ENCODE data around the gene BIN1.
A peak's percentile ranks its signal among the peaks of the same experiment; 100 is the strongest.

BIN1 gene

DNA sequence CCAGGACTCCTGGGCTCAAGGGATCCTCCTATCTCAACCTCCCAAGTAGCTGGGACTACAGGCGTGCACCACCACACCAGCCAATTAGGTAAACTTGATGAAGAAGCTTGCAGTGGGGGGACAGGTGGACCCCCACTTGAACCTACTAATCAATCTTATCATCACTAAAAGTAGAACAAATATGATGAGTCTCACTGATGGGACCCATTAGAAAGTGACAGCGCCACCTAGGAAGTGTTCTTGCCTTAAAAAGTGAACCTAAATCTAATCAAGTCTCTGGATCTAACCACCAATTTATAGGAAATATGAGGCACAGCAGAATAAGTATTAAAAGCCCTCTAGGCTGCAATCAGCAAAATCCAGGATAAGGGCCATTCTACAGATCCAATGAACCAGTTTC lies 79.2 kb downstream of the BIN1 start:
- TF ChIP-seq, protein P1, sequence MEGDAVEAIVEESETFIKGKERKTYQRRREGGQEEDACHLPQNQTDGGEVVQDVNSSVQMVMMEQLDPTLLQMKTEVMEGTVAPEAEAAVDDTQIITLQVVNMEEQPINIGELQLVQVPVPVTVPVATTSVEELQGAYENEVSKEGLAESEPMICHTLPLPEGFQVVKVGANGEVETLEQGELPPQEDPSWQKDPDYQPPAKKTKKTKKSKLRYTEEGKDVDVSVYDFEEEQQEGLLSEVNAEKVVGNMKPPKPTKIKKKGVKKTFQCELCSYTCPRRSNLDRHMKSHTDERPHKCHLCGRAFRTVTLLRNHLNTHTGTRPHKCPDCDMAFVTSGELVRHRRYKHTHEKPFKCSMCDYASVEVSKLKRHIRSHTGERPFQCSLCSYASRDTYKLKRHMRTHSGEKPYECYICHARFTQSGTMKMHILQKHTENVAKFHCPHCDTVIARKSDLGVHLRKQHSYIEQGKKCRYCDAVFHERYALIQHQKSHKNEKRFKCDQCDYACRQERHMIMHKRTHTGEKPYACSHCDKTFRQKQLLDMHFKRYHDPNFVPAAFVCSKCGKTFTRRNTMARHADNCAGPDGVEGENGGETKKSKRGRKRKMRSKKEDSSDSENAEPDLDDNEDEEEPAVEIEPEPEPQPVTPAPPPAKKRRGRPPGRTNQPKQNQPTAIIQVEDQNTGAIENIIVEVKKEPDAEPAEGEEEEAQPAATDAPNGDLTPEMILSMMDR (IDR thresholded peaks at IDR 0.05; ENCODE audit: low read depth, low read length) = no peak

DNA sequence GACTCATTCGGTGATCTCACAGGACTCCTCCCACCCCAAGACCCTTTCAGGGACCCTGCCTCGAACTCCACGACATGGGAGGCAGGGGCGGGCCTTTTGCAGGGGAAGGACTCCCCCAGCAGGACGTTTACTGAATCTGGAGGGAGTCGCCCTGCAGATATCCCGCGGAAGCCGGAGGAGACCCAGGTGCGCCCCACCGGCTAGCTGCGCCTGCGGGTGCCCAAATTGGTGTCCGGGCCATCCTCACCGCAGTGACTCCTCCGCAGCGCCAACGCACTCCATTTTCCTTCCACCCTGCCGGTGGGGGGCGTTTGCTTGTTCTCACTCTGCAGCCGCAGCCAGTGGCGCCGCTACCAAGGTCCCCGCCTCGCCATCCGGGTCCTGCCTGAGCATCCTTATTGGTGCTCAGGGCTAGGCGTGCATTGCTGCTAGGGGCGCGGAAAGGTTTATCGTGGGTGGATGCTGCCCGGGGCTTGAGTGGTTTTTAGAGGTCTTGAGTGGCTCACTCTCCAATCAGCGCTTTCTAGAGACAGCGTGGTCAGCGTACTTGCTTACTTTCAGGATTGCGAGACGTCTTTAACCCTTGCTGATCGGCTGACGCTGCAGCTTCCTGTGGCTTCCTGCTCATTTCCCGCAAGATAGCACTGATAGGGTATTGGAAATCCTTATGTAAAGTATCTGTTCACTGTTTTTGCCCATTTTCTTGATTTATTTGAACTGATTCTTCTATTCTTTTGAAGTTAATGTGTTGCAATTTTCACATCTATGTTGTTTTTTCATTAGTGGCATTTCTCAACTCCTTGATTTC lies 81.4 kb downstream of the BIN1 start:
- DNase-seq (ENCODE audit: low read depth in 2 of 2) = peak; percentile 81 to 87
- peak overlapping the region; percentile 57 to 60 for H3K4me3 ChIP-seq (replicated peaks in 1 of 2; ENCODE audit: low read depth in 2 of 2, low read length in 2 of 2)
- TF ChIP-seq, protein P1 (IDR thresholded peaks at IDR 0.05; ENCODE audit: low read depth, low read length) = peak; percentile 27

More for the DNA sequence above, 79.2 kb downstream of the BIN1 start:
- no peak overlapping the region for H3K4me3 ChIP-seq (replicated peaks in 1 of 2; ENCODE audit: low read depth in 2 of 2, low read length in 2 of 2)
- DNase-seq (ENCODE audit: low read depth in 2 of 2) = no peak

DNA sequence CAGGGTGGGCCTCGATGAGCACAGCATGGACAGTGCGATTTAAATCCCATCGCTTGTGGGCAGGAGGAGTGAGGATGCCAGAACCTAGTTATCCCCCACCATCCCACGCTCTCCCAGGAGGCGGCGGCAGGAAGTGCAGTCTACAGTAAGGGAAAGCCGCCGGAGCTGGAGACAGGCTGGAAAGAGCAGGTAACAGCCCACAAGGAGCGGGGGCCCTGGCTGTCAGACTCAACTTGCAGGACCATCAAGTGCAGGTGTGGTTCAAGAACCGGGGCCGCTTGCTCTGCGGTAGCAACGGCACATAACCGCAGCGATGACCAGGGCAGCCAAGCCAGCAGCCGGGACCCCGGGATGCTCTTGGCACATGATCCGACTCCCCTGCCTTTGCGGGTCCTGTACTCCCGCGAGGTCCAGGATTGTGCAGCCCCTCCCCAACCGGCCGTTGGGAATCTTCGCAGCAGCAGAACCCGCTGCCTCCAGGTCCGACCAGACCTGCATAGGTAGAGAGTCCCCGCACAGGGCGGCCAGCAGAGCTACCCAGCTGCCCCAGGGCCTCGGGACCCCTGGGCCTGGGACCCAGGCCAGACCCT lies 82.1 kb downstream of the BIN1 start:
- TF ChIP-seq, protein P1 (IDR thresholded peaks at IDR 0.05; ENCODE audit: low read depth, low read length) = peak; percentile 50
- peak overlapping the region; percentile 57 to 60 for H3K4me3 ChIP-seq (replicated peaks in 1 of 2; ENCODE audit: low read depth in 2 of 2, low read length in 2 of 2)
- peak in 1 of 2 donors; percentile 34 for DNase-seq (ENCODE audit: low read depth in 2 of 2)

DNA sequence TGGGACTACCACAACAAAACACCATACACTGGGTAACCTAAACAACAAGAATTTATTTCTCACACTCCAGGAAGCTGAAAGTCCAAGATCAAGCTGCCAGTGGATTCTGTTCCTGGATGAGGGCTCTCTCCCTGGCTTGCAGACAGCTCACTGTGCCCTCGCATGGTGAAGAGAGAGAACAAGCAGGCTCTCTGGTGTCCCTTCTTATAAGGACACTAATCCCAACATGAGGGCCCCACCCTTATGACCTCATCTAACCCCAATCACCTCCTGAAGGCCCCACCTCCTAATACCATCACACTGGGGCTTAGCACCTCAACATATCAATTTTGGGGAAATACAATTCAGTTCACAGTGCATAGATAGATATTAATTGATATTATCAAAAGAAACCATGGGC lies 83.5 kb downstream of the BIN1 start:
- TF ChIP-seq, protein P1 (IDR thresholded peaks at IDR 0.05; ENCODE audit: low read depth, low read length) = no peak
- no peak for DNase-seq (ENCODE audit: low read depth in 2 of 2)
- H3K4me3 ChIP-seq (replicated peaks in 1 of 2; ENCODE audit: low read depth in 2 of 2, low read length in 2 of 2) = no peak overlapping the region

DNA sequence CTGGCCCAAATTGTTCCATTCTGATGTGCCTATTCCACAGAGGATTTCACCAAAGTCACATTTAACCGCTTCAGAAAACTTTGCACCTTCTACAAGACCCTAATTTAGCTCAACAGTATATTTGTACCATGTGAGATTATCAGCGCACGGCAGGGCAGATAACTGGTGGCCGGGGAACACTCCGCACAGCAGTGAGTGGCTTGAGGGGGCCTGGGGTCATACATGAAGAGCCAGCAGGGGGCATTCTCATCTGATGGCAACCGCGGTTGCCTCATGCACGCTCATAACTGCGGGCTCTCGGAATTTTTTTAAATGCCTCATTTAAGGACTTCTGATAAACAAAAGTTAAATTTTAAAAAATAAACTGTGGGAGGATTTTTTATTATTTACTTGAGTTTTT lies 84.1 kb downstream of the BIN1 start:
- no peak for DNase-seq (ENCODE audit: low read depth in 2 of 2)
- no peak overlapping the region for H3K4me3 ChIP-seq (replicated peaks in 1 of 2; ENCODE audit: low read depth in 2 of 2, low read length in 2 of 2)
- TF ChIP-seq, protein P1 (IDR thresholded peaks at IDR 0.05; ENCODE audit: low read depth, low read length) = no peak

DNA sequence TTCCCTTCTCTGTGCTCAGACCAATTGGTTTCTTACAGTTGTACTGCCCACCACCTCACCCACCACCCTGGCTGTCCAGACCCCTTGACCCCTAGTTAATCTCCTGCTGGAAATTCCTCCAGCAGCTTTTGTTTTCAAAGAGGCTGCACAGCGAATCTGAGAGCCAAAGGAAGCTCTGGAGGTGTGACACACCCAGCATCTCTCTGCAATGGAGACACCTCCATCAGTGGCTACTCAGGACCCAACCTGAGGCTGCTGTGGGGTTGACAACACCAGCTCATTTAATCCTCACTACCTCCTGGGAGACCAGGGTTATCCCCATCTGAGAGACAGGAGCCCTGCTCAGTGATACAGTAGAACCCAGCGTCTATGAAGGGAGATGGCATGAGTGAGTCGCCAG lies 86.4 kb downstream of the BIN1 start:
- DNase-seq (ENCODE audit: low read depth in 2 of 2) = no peak
- no peak overlapping the region for H3K4me3 ChIP-seq (replicated peaks in 1 of 2; ENCODE audit: low read depth in 2 of 2, low read length in 2 of 2)
- TF ChIP-seq, protein P1 (IDR thresholded peaks at IDR 0.05; ENCODE audit: low read depth, low read length) = no peak

Measured in cardiac fibroblast (primary cell).